HG03439 (cell line): ENCODE measurements around the gene CLDN4.

Source experiments
- ATAC-seq: cut with Tn5 transposase; IDR thresholded peaks from one replicate; pipeline ENCODE4 v1.9.1; 2021; ENCODE audit warnings: mild to moderate bottlenecking, moderate library complexity; ENCODE audit not compliant: unreplicated experiment

CLDN4 gene

GRCh38 chr7:73871163-73872011, 40.6 kb downstream of the CLDN4 start:
- ATAC-seq: no peak

- ATAC-seq: no peak
Measured at GRCh38 chr7:73872056-73872908, 41.5 kb downstream of the CLDN4 start.

- no peak for ATAC-seq
Measured at GRCh38 chr7:73876361-73876760, 45.6 kb downstream of the CLDN4 start.

GRCh38 chr7:73876973-73877372, 46.2 kb downstream of the CLDN4 start:
- no peak for ATAC-seq

- no peak for ATAC-seq
Measured at GRCh38 chr7:73879977-73880681, 49.3 kb downstream of the CLDN4 start.

- no peak for ATAC-seq
Measured at GRCh38 chr7:73880755-73881328, 50.0 kb downstream of the CLDN4 start.

GRCh38 chr7:73881352-73882046, 50.7 kb downstream of the CLDN4 start:
- no peak for ATAC-seq

GRCh38 chr7:73882047-73882402, 51.2 kb downstream of the CLDN4 start:
- ATAC-seq: no peak
